Keratinocyte (primary cell): Measurements from ENCODE around the gene WNT7A. TPM values are rescaled to one million over a fixed set of nuclear protein-coding genes. Genes with fewer than 3 reads are reported as not detected.

Experiments
- DNase-seq: peaks from one replicate; pipeline ENCODE4 v3.0.0-alpha.2; 2011; ENCODE audit warnings: low read depth, missing footprints, low spot score
- FAIRE-seq: peaks from 2 replicates; lab custom pipeline; 2011; peaks lifted over from hg19 to GRCh38; lab: Jason Lieb, UNC
- H2AFZ ChIP-seq: 2 replicates; pipeline ENCODE4 v1.6.0; 2012; ENCODE audit warnings: low read length, control low read depth, inconsistent platforms; ENCODE audit not compliant: control insufficient read depth
- H3K27ac ChIP-seq: 2 replicates; pipeline ENCODE4 v1.5.1; 2011; ENCODE audit warnings: low read length; ENCODE audit not compliant: control insufficient read depth, insufficient read depth
- H3K27me3 ChIP-seq: 3 replicates; pipeline ENCODE4 v1.6.0; 2011; ENCODE audit warnings: low read length; ENCODE audit not compliant: control insufficient read depth, insufficient read depth; ENCODE audit errors: extremely low read depth
- H3K36me3 ChIP-seq, 2 experiments: 2 replicates in 1 of 2; 3 replicates in 1 of 2; pipeline ENCODE4 v1.5.1; 2011; ENCODE audit warnings: low read length in 2 of 2, mild to moderate bottlenecking in 1 of 2; ENCODE audit not compliant: control insufficient read depth in 2 of 2, insufficient read depth in 2 of 2; ENCODE audit errors: extremely low read depth in 1 of 2
- H3K4me1 ChIP-seq: 3 replicates; pipeline ENCODE4 v1.5.1; 2011; ENCODE audit warnings: low read length; ENCODE audit not compliant: control insufficient read depth, insufficient read depth; ENCODE audit errors: extremely low read depth
- H3K4me2 ChIP-seq: 3 replicates; pipeline ENCODE4 v1.6.0; 2011; ENCODE audit warnings: low read depth, low read length; ENCODE audit not compliant: control insufficient read depth, insufficient read depth; ENCODE audit errors: extremely low read depth
- H3K4me3 ChIP-seq, 3 experiments: fragments of 200-600 bp in 1 of 3; sonication (generic) in 1 of 3; 2 replicates in 2 of 3; 3 replicates in 1 of 3; pipeline ENCODE4 v1.5.1; 2011 to 2016; ENCODE audit warnings: low read length in 3 of 3, mild to moderate bottlenecking in 3 of 3, control low read depth in 2 of 3, inconsistent platforms in 1 of 3, low read depth in 1 of 3, mixed read lengths in 1 of 3, mixed run types in 1 of 3, moderate library complexity in 1 of 3; ENCODE audit not compliant: control insufficient read depth in 2 of 3, insufficient read depth in 2 of 3; ENCODE audit errors: extremely low read depth in 1 of 3
- H3K79me2 ChIP-seq: 2 replicates; pipeline ENCODE4 v1.6.0; 2012; ENCODE audit warnings: low read length; ENCODE audit not compliant: control insufficient read depth, insufficient read depth
- H3K9ac ChIP-seq: 3 replicates; pipeline ENCODE4 v1.6.0; 2011; ENCODE audit warnings: low read length; ENCODE audit not compliant: control insufficient read depth, insufficient read depth; ENCODE audit errors: extremely low read depth
- H3K9me1 ChIP-seq: 3 replicates; pipeline ENCODE4 v1.6.0; 2011; ENCODE audit warnings: low read length; ENCODE audit not compliant: control insufficient read depth, insufficient read depth; ENCODE audit errors: extremely low read depth
- H3K9me3 ChIP-seq: 2 replicates; pipeline ENCODE4 v1.5.1; 2012; ENCODE audit warnings: low read depth, low read length; ENCODE audit not compliant: control insufficient read depth
- H4K20me1 ChIP-seq: 3 replicates; pipeline ENCODE4 v1.6.0; 2011; ENCODE audit warnings: low read length; ENCODE audit not compliant: control insufficient read depth, insufficient read depth; ENCODE audit errors: extremely low read depth
- EZH2 ChIP-seq: IDR thresholded peaks from one replicate; pipeline ENCODE4 v1.6.1; 2012; ENCODE audit warnings: inconsistent platforms, mild to moderate bottlenecking, low read length, moderate library complexity
- dilution Hi-C: fragments of 300-500 bp; cut with MboI; formaldehyde crosslinking; loops from one replicate; pipeline ENCODE4 v1.7.0; 2020; ENCODE audit warnings: low sequenced_read_pairs; ENCODE audit not compliant: extremely low pct_ligation_motif_present
- polyA plus RNA-seq, 5 experiments: library from polyadenylated mRNA; depleted of rRNA in 3 of 5; stranded (reverse) in 3 of 5; stranded (forward) in 1 of 5; unstranded in 1 of 5; fragments of >200 nt; gene quantifications; 1 replicate in 1 of 5; 2 replicates in 3 of 5; 3 replicates in 1 of 5; pipeline versions ENCODE4 v1.2.1 to v1.2.3, GENCODE V29; 2011 to 2012; ENCODE audit warnings: missing spikeins in 2 of 5, low read depth in 1 of 5, low replicate concordance in 1 of 5
- TF ChIP-seq, protein P1 (sequence below), 3 experiments: IDR thresholded peaks in 1 of 3; conservative IDR thresholded peaks in 1 of 3; optimal IDR thresholded peaks in 1 of 3; 2 replicates in 2 of 3; 3 replicates in 1 of 3; pipeline versions ENCODE3 to v1.5.1; 2011; ENCODE audit warnings: low read length in 3 of 3, mild to moderate bottlenecking in 3 of 3, moderate library complexity in 2 of 3, control low read depth in 1 of 3, inconsistent platforms in 1 of 3; ENCODE audit not compliant: insufficient read depth in 2 of 3; ENCODE audit errors: extremely low read depth in 1 of 3

The WNT7A gene
- polyA plus RNA-seq, 1 donor (not counting 4 experiments of a cell fraction or from before 2014, with no cell fraction given) = 20.3 TPM

DNA sequence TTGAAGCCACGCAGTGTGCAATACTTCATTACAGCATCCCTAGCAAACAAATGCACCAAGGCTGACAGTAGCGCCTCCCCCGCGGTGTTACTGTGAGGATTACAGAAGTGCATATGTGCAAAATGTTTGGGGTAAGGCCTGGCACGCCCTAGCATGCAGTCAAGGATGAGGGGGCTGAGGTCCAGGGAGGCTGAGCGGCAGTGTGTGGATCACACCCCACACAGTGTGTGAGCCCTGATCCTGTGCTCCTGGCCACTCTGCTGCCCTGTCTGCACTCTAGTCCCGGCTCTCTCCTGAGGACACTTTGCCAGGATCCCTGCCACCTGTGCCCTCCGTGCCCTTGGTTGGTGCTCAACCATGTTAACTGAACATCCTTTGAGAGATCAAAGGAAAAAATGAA is 71.3 kb downstream of the WNT7A start:
- Histone ChIP-seq H3K79me2 (no peaks in the 10 kb centered on the region), H3K36me3 (no peaks in the 10 kb centered on the region), H3K4me1 (no peaks in the 10 kb centered on the region), H4K20me1 (no peaks in the 10 kb centered on the region), H3K9me3 (no peaks in the 10 kb centered on the region), H3K4me2 (no peak overlapping the region), H3K27me3 (no peaks in the 10 kb centered on the region), H2AFZ (no peak overlapping the region), H3K9ac (no peak overlapping the region), H3K27ac (no peak overlapping the region), H3K4me3 (no peak overlapping the region), H3K9me1 (no peaks in the 10 kb centered on the region)
- no peak for FAIRE-seq
- dilution Hi-C loops = no loop called here
- no peak for DNase-seq
- no peak for TF ChIP-seq EZH2
- TF ChIP-seq, protein P1, sequence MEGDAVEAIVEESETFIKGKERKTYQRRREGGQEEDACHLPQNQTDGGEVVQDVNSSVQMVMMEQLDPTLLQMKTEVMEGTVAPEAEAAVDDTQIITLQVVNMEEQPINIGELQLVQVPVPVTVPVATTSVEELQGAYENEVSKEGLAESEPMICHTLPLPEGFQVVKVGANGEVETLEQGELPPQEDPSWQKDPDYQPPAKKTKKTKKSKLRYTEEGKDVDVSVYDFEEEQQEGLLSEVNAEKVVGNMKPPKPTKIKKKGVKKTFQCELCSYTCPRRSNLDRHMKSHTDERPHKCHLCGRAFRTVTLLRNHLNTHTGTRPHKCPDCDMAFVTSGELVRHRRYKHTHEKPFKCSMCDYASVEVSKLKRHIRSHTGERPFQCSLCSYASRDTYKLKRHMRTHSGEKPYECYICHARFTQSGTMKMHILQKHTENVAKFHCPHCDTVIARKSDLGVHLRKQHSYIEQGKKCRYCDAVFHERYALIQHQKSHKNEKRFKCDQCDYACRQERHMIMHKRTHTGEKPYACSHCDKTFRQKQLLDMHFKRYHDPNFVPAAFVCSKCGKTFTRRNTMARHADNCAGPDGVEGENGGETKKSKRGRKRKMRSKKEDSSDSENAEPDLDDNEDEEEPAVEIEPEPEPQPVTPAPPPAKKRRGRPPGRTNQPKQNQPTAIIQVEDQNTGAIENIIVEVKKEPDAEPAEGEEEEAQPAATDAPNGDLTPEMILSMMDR (optimal IDR thresholded peaks at IDR 0.05 in 1 of 3, IDR thresholded peaks at IDR 0.05 in 1 of 3, conservative IDR thresholded peaks at IDR 0.05 in 1 of 3; ENCODE audit: extremely low read depth in 1 of 3, insufficient read depth in 2 of 3, low read length in 3 of 3) = no peak

DNA sequence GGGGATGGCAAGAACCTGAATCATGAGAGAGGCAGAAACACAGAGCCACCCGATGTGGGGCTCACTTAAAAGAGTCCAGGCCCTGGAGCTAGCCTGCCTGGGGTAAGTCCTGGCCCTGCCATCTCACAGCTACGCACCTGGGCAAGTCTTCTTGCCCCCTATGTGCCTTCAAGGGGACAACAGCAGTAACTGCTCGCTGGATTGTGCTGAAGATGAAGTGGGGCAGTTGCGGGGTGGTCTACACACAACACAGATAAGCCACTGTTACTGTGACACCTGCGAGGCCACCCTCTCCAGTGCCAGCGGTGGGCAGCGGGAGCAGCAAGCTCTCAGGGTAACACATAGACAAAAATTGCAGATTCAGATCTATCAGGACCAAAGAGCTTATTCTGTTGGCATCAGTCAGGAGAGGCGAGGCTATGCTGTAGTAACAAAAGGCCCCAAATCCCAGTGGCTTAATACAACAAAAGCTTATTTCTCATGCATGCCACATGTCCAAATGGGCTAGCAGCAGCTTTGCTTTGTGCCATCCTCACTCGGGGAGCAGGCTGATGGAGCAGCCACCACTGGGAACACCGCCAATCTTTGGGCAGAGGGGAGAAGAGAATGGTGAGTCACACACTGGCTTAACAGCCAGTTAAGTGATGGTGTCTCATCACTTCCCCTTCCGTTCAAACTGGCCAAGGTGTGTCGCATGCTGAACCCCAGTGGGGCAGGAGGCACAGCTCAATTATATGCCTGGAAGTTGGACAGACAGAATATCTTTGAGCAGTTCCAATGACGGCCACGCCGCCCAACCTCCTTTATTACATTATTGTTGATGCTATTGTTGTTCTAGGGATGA is 78.3 kb downstream of the WNT7A start:
- no peaks in the 10 kb centered on the region for H3K9me1 ChIP-seq
- FAIRE-seq (peak; percentile 99), DNase-seq (peak; percentile 44)
- peaks cover 6% of the 10 kb centered on the region for H3K4me1 ChIP-seq
- no peak overlapping the region for H3K4me2 ChIP-seq
- no peak overlapping the region for H3K9ac ChIP-seq
- TF ChIP-seq, protein P1 (optimal IDR thresholded peaks at IDR 0.05 in 1 of 3, IDR thresholded peaks at IDR 0.05 in 1 of 3, conservative IDR thresholded peaks at IDR 0.05 in 1 of 3; ENCODE audit: extremely low read depth in 1 of 3, insufficient read depth in 2 of 3, low read length in 3 of 3) = peak in 1 of 3 experiments; percentile 28
- TF ChIP-seq EZH2 = no peak
- no peaks in the 10 kb centered on the region for H3K79me2 ChIP-seq
- H2AFZ ChIP-seq = no peak overlapping the region
- no peaks in the 10 kb centered on the region for H3K27me3 ChIP-seq
- no peak overlapping the region for H3K27ac ChIP-seq
- dilution Hi-C loops = no loop called here
- no peaks in the 10 kb centered on the region for H4K20me1 ChIP-seq
- no peak overlapping the region for H3K4me3 ChIP-seq
- H3K36me3 ChIP-seq = no peaks in the 10 kb centered on the region
- no peaks in the 10 kb centered on the region for H3K9me3 ChIP-seq
